SK-N-SH (cell line): Measurements from ENCODE around the gene ZNF75A. TPM values are rescaled to one million over a fixed set of nuclear protein-coding genes. Genes with fewer than 3 reads are reported as not detected.

Source experiments
- CTCF ChIA-PET: fragments of 300-600, 350-600 bp; formaldehyde crosslinking; extraction: SDS; loops from one replicate; lab custom pipeline; 2021; lab: Yijun Ruan, JAX
- POLR2A ChIA-PET: fragments of 350-600 bp; sonication (Branson Sonifier 250); formaldehyde crosslinking; extraction: SDS; loops from one replicate; lab custom pipeline; 2020; ENCODE audit warnings: antibody characterized with exemption, inconsistent platforms; lab: Yijun Ruan, JAX
- DNase-seq: peaks from one replicate; pipeline ENCODE4 v3.0.0; 2012
- H2AFZ ChIP-seq: fragments of 200-600 bp; sonication (generic); 2 replicates; pipeline ENCODE4 v1.8.1; 2016; ENCODE audit warnings: antibody characterized with exemption, mild to moderate bottlenecking, low read depth
- H3F3A ChIP-seq: fragments of 200-600 bp; sonication (generic); replicated peaks from 2 replicates; pipeline ENCODE3; 2016; ENCODE audit warnings: antibody characterized with exemption, mild to moderate bottlenecking; ENCODE audit not compliant: insufficient read depth
- H3K27ac ChIP-seq, 2 experiments: fragments of 200-500 bp in 1 of 2; fragments of 200-600 bp in 1 of 2; sonication (Bioruptor generic) in 1 of 2; sonication (generic), shearing (Covaris generic) in 1 of 2; 2 replicates each; pipeline versions ENCODE4 v1.5.1 to v1.6.1; 2014 to 2016; ENCODE audit warnings: low read depth in 2 of 2, inconsistent platforms in 1 of 2, low read length in 1 of 2, mild to moderate bottlenecking in 1 of 2, mixed read lengths in 1 of 2
- H3K27me3 ChIP-seq: fragments of 200-600 bp; sonication (generic), shearing (Covaris generic); 2 replicates; pipeline ENCODE4 v1.6.1; 2016; ENCODE audit warnings: mixed run types; ENCODE audit not compliant: insufficient read depth
- H3K36me3 ChIP-seq, 2 experiments: fragments of 200-500 bp in 1 of 2; fragments of 200-600 bp in 1 of 2; sonication (Bioruptor generic) in 1 of 2; sonication (generic) in 1 of 2; replicated peaks in 1 of 2; 2 replicates each; pipeline versions ENCODE3 to v1.5.1; 2014 to 2016; ENCODE audit warnings: low read length in 1 of 2, mild to moderate bottlenecking in 1 of 2; ENCODE audit not compliant: insufficient read depth in 2 of 2, control insufficient read depth in 1 of 2
- H3K4me1 ChIP-seq, 2 experiments: fragments of 200-500 bp in 1 of 2; fragments of 200-600 bp in 1 of 2; sonication (Bioruptor generic) in 1 of 2; sonication (generic), shearing (Covaris generic) in 1 of 2; 2 replicates each; pipeline versions ENCODE4 v1.5.1 to v1.6.1; 2014 to 2016; ENCODE audit warnings: low read depth in 1 of 2, low read length in 1 of 2, mixed run types in 1 of 2; ENCODE audit not compliant: insufficient read depth in 2 of 2, control insufficient read depth in 1 of 2
- H3K4me2 ChIP-seq: fragments of 200-600 bp; sonication (generic), shearing (Covaris generic); 2 replicates; pipeline ENCODE4 v1.6.1; 2017; ENCODE audit warnings: mixed run types
- H3K4me3 ChIP-seq, 2 experiments: fragments of 200-500 bp in 1 of 2; fragments of 200-600 bp in 1 of 2; sonication (Bioruptor generic) in 1 of 2; sonication (generic), shearing (Covaris generic) in 1 of 2; 2 replicates each; pipeline versions ENCODE4 v1.5.1 to v1.8.1; 2014 to 2016; ENCODE audit warnings: low read depth in 2 of 2, inconsistent platforms in 1 of 2, low read length in 1 of 2, mild to moderate bottlenecking in 1 of 2, mixed read lengths in 1 of 2, moderate library complexity in 1 of 2
- H3K79me2 ChIP-seq: fragments of 200-600 bp; sonication (generic); 2 replicates; pipeline ENCODE4 v1.8.1; 2017; ENCODE audit warnings: mild to moderate bottlenecking; ENCODE audit not compliant: insufficient read depth
- H3K9ac ChIP-seq: fragments of 200-600 bp; sonication (generic); 2 replicates; pipeline ENCODE4 v1.6.1; 2017; ENCODE audit warnings: mixed run types
- H3K9me2 ChIP-seq: fragments of 200-600 bp; sonication (generic); 2 replicates; pipeline ENCODE4 v1.6.1; 2017; ENCODE audit warnings: mixed run types
- H3K9me3 ChIP-seq: fragments of 200-600 bp; sonication (generic); 2 replicates; pipeline ENCODE4 v1.6.1; 2017; ENCODE audit warnings: mixed run types, mild to moderate bottlenecking, moderate library complexity
- H4K20me1 ChIP-seq: fragments of 200-600 bp; sonication (generic); 2 replicates; pipeline ENCODE4 v1.6.1; 2017; ENCODE audit warnings: mild to moderate bottlenecking, mixed run types; ENCODE audit not compliant: insufficient read depth
- CTCF ChIP-seq: fragments of 200-600 bp; sonication (generic); IDR thresholded peaks from 2 replicates; pipeline ENCODE4 v1.6.1; 2017; ENCODE audit warnings: antibody characterized with exemption, mild to moderate bottlenecking, moderate library complexity
- ELF1 ChIP-seq: IDR thresholded peaks from 2 replicates; pipeline ENCODE4 v1.4.0; 2012
- EZH2phosphoT487 ChIP-seq: fragments of 200-600 bp; sonication (generic); IDR thresholded peaks from 2 replicates; pipeline ENCODE4 v1.6.1; 2017; ENCODE audit warnings: low read depth, mixed run types, mild to moderate bottlenecking, antibody characterized with exemption, moderate library complexity, borderline replicate concordance
- FOSL2 ChIP-seq: IDR thresholded peaks from 2 replicates; pipeline ENCODE4 v1.4.0; 2012; ENCODE audit warnings: low read depth, mild to moderate bottlenecking, moderate library complexity, borderline replicate concordance
- FOXM1 ChIP-seq: IDR thresholded peaks from 2 replicates; pipeline ENCODE4 v1.4.0; 2012; ENCODE audit warnings: low read depth, mild to moderate bottlenecking
- GABPA ChIP-seq: IDR thresholded peaks from 2 replicates; pipeline ENCODE4 v1.4.0; 2012; ENCODE audit warnings: low read depth, mild to moderate bottlenecking
- MEF2A ChIP-seq: IDR thresholded peaks from 2 replicates; pipeline ENCODE4 v1.4.0; 2012; ENCODE audit warnings: low read depth, borderline replicate concordance
- NFIC ChIP-seq: IDR thresholded peaks from 2 replicates; pipeline ENCODE4 v1.4.0; 2012; ENCODE audit warnings: borderline replicate concordance
- NRF1 ChIP-seq: IDR thresholded peaks from 2 replicates; pipeline ENCODE4 v1.6.1; 2012; ENCODE audit warnings: low read depth, mild to moderate bottlenecking, low read length
- RCOR1 ChIP-seq: fragments of 150-350 bp; IDR thresholded peaks from 2 replicates; pipeline ENCODE4 v1.6.1; 2017; ENCODE audit warnings: antibody characterized with exemption, low read length
- RXRA ChIP-seq: IDR thresholded peaks from 2 replicates; pipeline ENCODE4 v1.4.0; 2012; ENCODE audit warnings: low read depth, mild to moderate bottlenecking, borderline replicate concordance
- SIN3A ChIP-seq: IDR thresholded peaks from 2 replicates; pipeline ENCODE4 v1.6.1; 2012; ENCODE audit warnings: low read depth, mild to moderate bottlenecking, low read length, moderate library complexity, borderline replicate concordance
- YY1 ChIP-seq: IDR thresholded peaks from 2 replicates; pipeline ENCODE4 v1.4.0; 2012; ENCODE audit warnings: low read depth, mild to moderate bottlenecking
- WGBS: methylation state at CpG from one replicate; pipeline ENCODE4 v1.1.6; 2017; ENCODE audit warnings: low lambda C conversion rate; 5-methylcytosine and 5-hydroxymethylcytosine counted together
- polyA plus RNA-seq, 3 experiments: library from polyadenylated mRNA; depleted of rRNA; stranded (reverse); fragments of >200 nt; gene quantifications; 2 replicates each; pipeline ENCODE4 v1.2.3, GENCODE V29; 2012

Gene ZNF75A
- polyA plus RNA-seq, 1 of the 3 experiments (the other 2 are of a cell fraction) = 7.2 TPM

- no peak overlapping the region for H3K4me2 ChIP-seq
- POLR2A ChIA-PET = interaction anchor here (0.6 to 1.5 kb wide), 2 partner anchors 13 to 161 kb away, joined by 3 to 5 read pairs; no protein-coding TSS in a partner anchor
- H2AFZ ChIP-seq = no peak overlapping the region
- peaks cover 24% of the 10 kb centered on the region; the same call in 1 of the 2 replicates for H3K27me3 ChIP-seq
- peaks cover 0 to 2% of the 10 kb centered on the region in 2 experiments; a peak in 1 of 4 replicates for H3K4me1 ChIP-seq
- H3K9me2 ChIP-seq = no peaks in the 10 kb centered on the region
- H3K4me3 ChIP-seq = no peak overlapping the region
- H3K9me3 ChIP-seq = no peaks in the 10 kb centered on the region
- no peaks in the 10 kb centered on the region for H4K20me1 ChIP-seq
- no peak for DNase-seq
- no peak overlapping the region for H3K27ac ChIP-seq
- 22% methylated on average over 5 of the region's 5 CpGs for whole genome bisulfite sequencing
- no peaks in the 10 kb centered on the region for H3K36me3 ChIP-seq
- H3F3A ChIP-seq = peaks cover 4% of the 10 kb centered on the region
- no peak overlapping the region for H3K9ac ChIP-seq
- H3K79me2 ChIP-seq = no peaks in the 10 kb centered on the region
- TF ChIP-seq FOSL2 = no peak
- TF ChIP-seq NFIC = no peak
- no peak for TF ChIP-seq SIN3A
- no peak for TF ChIP-seq ELF1
- no peak for TF ChIP-seq MEF2A
- no peak for TF ChIP-seq RXRA
- no peak for TF ChIP-seq GABPA
- TF ChIP-seq RCOR1 = no peak
- no peak for TF ChIP-seq EZH2phosphoT487
- CTCF ChIA-PET = interaction anchor here (1.8 kb wide), 1 partner anchor 10 kb away, joined by 7 read pairs; no protein-coding TSS in a partner anchor
These were observed 28.6 kb upstream of the ZNF75A start for GRCh38 chr16:3276679-3277078.

DNA sequence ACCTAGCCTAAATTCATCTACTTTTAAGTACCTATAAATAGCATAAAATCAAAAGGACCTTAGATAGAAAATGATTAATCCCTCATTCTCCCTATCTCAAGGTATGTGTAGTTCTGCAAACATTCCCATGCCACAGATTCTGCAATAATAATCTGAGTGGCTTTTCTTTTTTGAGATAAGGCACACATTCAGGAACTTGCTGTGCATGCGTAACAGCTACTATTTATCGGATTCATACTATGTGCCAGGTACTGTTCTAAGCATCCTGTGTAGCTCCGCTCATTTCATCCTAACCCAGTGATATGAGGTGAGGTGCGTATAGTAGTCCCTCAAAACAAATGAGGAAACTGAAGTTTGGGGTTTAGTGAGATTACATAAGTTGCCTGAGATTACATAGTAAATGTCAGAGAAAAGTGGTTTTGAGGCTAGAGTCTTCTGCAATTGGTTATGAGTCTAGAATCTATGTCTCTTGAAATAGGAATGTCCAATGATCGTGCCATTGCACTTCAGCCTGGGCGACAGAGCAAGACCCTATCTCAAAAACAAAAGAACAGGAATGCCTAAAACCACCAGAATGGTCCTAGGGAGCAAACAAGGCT lies 24.0 kb upstream of the ZNF75A start:
- CTCF ChIA-PET = interaction anchor here (1.1 kb wide), 1 partner anchor 15 kb away, joined by 3 read pairs; no protein-coding TSS in a partner anchor
- no peaks in the 10 kb centered on the region for H3K9me3 ChIP-seq
- H3K79me2 ChIP-seq = peaks cover 30% of the 10 kb centered on the region
- no peak for DNase-seq
- H3K27ac ChIP-seq = no peak overlapping the region; a peak in 1 of 4 replicates
- peaks cover 13 to 20% of the 10 kb centered on the region in 2 experiments for H3K36me3 ChIP-seq
- H3K9me2 ChIP-seq = no peaks in the 10 kb centered on the region
- H3F3A ChIP-seq = peaks cover 4% of the 10 kb centered on the region
- H3K4me1 ChIP-seq = peaks cover 7 to 18% of the 10 kb centered on the region in 2 experiments
- peak overlapping the region; percentile 99 for H3K4me2 ChIP-seq
- no peak overlapping the region for H3K4me3 ChIP-seq
- H3K9ac ChIP-seq = 0 out of 2 replicates have a peak overlapping the region, but pooled peaks have one; percentile 76
- TF ChIP-seq NFIC = no peak
- WGBS = 97% methylated on average over 6 of the region's 6 CpGs
- 0 out of 2 replicates have a peak, but pooled peaks cover 5% of the 10 kb centered on the region for H4K20me1 ChIP-seq
- peaks cover 14% of the 10 kb centered on the region; the same call in 1 of the 2 replicates for H3K27me3 ChIP-seq
- 0 out of 2 replicates have a peak overlapping the region, but pooled peaks have one; percentile 96 for H2AFZ ChIP-seq
- POLR2A ChIA-PET = no interaction called here

DNA sequence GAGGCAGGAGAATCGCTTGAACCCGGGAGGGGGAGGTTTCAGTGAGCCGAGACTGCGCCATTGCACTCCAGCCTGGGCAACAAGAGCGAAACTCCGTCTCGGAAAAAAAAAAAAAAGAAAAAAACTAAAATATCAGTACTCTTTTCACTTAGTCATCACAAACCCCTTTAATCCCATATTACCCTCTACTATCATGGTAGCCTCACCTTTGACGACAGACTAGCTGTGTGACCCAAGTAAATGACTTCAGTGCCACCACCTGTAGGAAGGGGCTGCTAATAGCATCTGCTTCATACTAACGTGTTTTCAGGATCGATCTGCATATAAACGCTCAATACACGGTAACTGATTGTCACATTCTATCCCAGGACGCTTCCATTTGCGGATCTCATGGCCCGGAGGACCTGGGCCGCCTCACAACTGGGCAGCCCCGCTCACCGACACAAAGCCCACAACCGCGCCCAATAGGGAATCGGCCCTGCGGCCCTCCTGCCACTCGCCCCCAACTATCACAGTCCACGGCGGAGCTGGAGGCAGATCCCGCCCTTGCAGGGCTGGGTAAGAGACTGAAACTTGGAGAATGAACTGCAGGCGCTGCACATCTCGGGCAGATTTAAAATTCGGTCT lies 23.1 kb upstream of the ZNF75A start:
- Histone ChIP-seq H3K4me2 (peak overlapping the region; percentile 99), H3K79me2 (peaks cover 39% of the 10 kb centered on the region), H3K9me2 (no peaks in the 10 kb centered on the region), H3K9me3 (no peaks in the 10 kb centered on the region), H2AFZ (peak overlapping the region; percentile 96), H4K20me1 (0 out of 2 replicates have a peak, but pooled peaks cover 5% of the 10 kb centered on the region), H3K27ac (peak overlapping the region; percentile 98 to 99), H3K4me3 (peak overlapping the region; percentile 84 to 91), H3F3A (peaks cover 4% of the 10 kb centered on the region), H3K36me3 (peaks cover 18 to 28% of the 10 kb centered on the region in 2 experiments), H3K9ac (peak overlapping the region; percentile 76), H3K4me1 (peaks cover 7 to 18% of the 10 kb centered on the region in 2 experiments), H3K27me3 (peaks cover 8% of the 10 kb centered on the region; the same call in 1 of the 2 replicates)
- TF ChIP-seq YY1 (0 out of 2 replicates have a peak, but pooled peaks have one; percentile 7), CTCF (0 out of 2 replicates have a peak, but pooled peaks have one; percentile 10), NRF1 (no peak), FOXM1 (no peak)
- CTCF ChIA-PET = interaction anchor here (0.9 to 1.6 kb wide), 4 partner anchors 15 to 34 kb away, joined by 3 to 5 read pairs (median 3); no protein-coding TSS in a partner anchor
- POLR2A ChIA-PET = interaction anchor here (0.6 to 1.9 kb wide), 11 partner anchors 15 to 599 kb away, joined by 3 to 9 read pairs (median 4); partner anchors contain the start of genes NAA60 and ZNF597
- WGBS = 11% methylated on average over 13 of the region's 29 CpGs
- peak; percentile 88 for DNase-seq
